GM19467 (cell line): ENCODE results near the gene PDGFB.

ENCODE experiments used
- ATAC-seq: cut with Tn5 transposase; IDR thresholded peaks from one replicate; pipeline ENCODE4 v1.9.1; 2021; ENCODE audit warnings: mild to moderate bottlenecking, moderate library complexity; ENCODE audit not compliant: unreplicated experiment

PDGFB gene

GRCh38 chr22:39244496-39245129 is at the start of gene PDGFB:
Gene PDGFB (minus strand): TSS chr22:39244982. CDS start chr22:39243963, 1,019 bp downstream.
- ATAC-seq, result no peak

DNA sequence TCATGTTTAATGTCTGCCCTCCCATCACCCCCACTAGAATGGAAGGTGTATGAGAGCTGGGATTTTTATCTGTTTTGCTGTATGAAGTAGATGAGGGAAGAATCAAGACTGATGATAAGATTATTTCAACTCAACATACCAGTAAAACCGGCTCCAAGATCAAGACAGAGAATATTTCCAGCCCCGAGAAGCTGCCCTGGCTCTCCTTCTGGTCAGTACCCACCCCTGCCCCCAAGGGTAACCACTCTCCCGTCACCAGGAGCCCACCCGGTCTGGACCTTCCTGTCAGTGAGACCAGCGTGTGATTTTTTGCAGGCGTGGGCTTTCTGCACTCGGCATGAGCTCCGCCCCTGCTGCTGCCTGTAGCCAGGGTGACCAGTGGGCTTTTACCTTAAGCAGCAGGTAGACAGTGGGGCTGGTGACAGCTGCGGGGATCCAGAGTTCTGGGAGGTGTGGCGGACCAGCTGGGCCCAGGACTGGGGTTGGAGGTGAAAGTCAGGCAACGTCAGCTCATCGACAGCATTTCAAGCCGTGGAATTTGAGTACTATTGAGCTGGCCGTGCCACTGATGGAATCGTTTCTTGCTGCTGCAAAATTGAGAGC is 49.1 kb upstream of the PDGFB start:
- ATAC-seq, result no peak

GRCh38 chr22:39292561-39293074 is 47.8 kb upstream of the PDGFB start:
- no peak for ATAC-seq

GRCh38 chr22:39292031-39292462 is 47.3 kb upstream of the PDGFB start:
- no peak for ATAC-seq

DNA sequence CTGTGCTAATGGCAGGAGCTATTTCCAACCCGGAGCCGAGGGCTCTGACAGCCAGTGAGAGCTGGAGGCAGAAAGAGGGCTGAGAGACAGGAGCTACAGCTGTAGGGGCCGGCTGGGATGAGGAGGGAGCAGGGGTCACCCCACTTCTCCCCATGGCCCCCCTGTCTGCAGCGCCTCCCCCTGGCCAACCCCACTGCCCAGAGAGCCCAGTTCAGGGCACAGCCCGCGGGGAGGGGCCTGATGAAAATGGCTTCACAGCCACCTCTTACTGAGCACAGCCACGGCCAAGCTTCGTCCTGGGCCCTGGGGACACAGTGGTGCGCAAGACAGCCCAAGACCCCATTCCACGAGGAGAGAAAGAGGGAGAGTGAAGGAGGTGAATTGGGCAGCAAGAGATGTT is 46.7 kb upstream of the PDGFB start:
- no peak for ATAC-seq

DNA sequence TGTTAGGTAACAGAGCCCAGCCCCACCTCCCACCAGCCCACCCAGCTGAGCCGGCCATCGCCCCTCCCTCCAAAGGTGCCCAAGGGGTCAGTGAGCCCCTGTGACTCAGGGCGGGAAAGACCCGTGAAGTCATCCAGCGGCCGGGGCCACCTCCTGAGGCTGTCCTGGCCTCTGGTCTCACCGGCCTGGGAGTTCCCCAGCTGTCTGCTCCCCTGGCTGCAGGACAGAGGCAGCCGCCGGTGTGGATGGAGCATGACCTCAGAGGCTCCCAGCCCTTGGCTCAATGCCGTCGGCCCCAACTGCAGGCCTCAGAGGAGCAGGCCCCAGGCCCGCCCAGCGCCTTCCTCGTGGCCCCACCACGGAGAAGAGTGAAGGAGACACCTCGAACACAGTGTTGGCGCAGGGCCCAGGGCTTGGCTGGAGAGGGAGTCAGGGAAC is 46.0 kb upstream of the PDGFB start:
- no peak for ATAC-seq

DNA sequence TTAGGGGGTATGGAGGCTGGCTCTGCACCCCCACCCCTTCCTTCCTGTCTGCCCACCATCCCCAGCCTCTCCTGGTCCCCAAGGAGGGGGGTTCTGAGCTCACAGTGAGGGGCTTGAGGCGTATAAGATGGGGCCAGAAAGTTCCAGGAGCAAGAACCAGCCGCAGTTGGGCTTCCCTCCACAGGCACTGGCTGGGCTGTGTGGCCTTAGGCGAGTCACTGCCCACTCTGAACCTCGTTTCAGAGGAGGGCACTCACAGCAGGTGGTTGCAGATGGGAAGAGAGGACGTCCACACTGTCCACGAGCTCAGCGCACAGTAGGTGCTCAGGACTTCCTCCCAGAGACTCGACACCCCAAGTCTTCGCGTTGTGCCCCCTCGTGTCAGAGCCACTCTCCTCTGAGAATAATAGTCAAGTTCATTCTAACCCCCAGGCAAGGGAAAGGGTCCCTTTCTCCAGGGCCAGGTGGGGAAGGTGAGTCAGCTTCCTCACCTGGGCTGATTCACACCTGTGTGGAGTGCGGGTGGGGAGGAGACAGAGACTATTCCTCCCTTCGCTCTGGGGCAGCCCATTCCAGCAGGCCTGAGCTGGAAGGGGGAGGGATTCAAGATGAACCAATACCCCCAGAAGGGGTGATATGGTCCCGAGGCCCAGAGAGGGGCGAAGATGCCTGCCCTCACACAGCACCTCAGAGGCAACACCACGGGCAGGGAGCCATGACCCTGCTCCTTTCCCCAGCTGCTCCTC is 45.4 kb upstream of the PDGFB start:
- ATAC-seq, result no peak

GRCh38 chr22:39289533-39289932 is 44.8 kb upstream of the PDGFB start:
- no peak for ATAC-seq

DNA sequence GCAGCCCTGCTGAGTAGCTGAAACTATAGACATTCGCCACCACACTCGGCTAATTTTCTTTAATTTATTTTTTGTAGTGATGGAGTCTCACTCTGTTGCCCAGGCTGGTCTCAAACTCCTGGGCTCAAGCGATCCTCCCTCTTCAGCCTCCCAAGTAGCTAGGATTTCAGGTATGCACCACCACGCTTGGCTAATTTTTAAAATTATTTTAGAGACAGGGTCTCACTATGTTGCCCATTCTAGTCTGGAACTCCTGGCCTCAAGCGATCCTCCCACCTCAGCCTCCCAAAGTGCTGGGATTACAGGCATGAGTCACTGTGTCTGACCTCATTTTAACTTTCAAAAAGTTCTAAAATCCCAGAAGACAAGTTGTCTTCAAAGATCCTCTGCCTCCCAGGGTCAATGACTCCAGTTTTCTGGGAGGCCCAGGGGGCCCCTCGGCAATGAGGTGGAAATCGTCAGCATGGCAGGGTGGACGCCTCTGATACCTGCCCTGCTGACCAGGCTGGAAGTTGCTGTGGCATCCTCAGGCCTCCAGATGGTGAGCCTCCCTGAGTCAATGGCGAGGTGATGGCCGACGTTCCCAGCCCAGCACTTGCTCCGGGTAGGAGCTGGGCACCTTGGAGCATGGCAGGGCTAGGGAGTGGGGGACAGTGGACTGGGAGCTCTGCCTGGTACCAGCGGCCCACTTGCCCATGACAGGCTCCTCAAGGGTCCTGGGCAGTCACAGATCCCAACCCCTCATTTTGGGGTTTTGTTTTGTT is 43.5 kb upstream of the PDGFB start:
- no peak for ATAC-seq

DNA sequence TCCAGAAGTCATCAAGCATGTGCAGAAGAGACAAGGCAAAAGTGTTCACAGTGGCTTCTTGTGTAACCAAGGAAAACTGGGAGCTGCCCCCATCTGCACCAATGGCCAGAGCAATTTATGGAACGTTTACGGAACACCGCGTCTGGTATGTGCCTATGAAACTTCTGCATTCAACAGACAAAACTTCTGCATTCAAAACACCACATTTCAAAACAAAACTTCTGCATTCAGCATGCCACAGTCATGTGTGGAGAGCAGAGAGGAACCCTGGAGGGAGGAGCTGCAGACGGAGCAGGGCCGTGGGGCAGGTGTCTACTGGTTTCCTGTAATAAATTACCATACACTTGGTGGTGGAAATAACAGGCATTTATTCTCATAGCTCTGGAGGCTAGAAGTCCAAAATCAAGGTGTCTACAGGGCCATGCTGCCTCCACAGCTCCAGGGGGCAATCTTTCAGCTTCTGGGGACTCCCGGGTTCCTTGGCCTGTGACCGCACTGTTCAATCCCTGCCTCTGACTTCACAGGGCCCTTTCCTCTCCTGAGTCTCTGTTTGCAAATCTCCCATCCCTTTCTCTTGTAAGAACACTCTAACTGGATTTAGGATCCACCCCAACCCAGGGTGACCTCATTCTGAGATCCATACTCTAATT is 42.4 kb upstream of the PDGFB start:
- no peak for ATAC-seq

DNA sequence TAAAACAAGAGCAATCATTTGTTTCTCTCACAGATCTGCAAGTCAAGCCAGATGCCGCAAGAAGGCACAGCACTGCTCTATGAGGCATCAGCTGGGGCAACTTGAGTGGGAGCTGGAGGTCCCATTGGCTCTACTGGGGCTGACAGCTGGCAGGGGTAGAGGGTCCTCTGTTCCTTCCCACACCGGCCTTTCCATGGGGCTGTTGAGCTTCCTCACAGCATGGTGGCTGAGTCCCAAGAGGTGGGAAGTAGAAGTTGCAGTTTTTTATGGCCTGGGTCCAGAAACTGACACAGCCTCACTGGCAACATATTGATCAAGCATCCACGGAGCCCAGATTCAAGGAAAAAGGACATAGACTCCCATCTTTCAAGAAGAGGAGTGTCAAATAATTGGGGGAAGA is 40.2 kb upstream of the PDGFB start:
- no peak for ATAC-seq

- ATAC-seq, result no peak
These were observed 39.6 kb upstream of the PDGFB start for GRCh38 chr22:39284142-39284980.

DNA sequence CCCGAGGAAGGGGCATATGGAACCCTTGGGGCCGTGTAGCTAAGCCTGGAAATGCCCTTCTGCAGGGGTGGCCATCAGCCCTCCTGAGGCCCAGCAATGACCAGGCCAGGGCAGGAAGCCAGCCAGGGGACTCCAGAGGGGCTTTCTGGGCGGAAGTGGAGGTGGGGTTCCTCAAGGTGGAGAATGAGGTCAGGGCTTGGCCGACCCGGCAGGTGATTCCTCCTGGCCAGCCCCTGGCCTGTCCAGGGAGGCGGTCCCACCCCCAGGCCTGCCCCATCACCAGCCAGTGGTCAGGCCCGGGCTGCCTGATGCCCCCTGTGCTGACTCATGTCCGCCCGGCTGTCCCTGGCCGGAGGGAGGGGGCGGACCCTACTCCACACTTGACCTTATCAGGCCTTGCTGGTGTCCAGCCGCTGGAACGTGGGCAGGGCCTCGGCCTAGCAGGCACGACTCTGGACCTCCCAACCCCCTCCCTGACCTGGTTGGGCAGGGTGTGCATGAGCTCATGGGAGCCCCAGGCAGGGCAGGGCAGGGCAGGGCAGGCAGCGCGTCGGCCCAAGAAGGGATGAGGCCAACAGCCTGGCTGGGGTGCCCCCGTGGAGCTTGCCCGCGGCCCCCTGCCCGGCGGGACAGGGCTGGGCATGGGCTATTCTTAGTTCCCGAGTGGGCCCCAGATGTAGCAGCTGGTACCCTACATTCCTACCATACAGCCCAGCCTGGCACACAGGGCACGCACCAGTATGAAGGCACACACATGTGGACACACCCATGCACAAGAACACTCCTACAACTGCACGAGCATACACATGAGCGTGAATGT is 38.8 kb upstream of the PDGFB start:
- no peak for ATAC-seq

GRCh38 chr22:39282645-39283321 is 38.0 kb upstream of the PDGFB start:
- no peak for ATAC-seq

- ATAC-seq, result no peak
These were observed 36.3 kb upstream of the PDGFB start for GRCh38 chr22:39281126-39281525.

DNA sequence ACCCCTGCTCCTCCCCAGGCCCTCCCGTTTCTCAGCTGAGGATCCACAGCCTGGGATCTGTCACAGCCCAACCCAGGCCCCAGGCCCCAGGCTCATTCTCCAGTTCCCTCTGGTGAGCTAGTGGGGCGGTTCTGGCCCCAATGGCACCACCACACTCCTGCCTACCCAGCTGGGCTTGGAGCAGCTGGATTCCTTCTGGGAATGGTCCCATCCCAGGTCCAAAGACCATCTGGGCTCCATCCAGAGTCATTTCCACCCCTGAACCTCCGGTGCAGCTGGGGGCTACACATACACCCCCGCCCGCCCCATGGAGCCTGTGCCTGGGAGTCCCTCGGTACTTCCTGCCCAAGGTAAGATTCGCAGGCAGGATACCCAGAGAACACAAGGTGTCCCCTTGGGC is 35.5 kb upstream of the PDGFB start:
- no peak for ATAC-seq

DNA sequence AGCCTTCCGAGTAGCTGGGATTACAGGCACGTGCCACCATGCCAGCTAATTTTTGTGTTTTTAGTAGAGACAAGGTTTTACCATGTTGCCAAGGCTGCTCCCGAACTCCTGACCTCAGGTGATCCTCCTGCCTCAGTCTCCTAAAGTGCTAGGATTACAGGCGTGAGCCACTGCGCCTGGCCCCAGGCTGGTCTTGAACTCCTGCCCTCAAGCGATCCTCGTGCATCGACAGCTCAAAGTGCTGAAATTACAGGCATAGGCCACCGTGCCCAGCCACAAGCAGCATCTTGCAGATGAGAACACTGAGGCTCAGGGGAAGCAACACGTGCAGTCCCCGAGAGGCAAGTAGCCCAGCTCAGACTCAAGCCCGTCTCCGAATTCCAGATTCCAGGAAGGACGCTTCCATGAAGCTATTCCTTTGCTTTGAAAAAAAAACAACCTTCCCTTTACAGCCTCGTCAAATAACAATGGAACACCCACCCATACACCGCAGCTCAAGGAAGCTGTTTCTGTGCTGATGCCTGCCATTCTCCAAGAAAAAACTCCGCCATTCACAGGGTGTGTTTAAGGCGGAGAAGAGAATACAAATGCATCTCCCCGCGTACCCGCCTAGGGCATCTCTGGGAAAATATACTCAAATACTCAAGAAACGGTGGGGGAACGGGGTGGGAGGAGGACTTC is 34.5 kb upstream of the PDGFB start:
- ATAC-seq, result no peak

- no peak for ATAC-seq
These were observed 33.3 kb upstream of the PDGFB start for GRCh38 chr22:39278040-39278439.
